Osteocyte (in vitro differentiated cells): ENCODE measurements around the gene SF1. TPM values are rescaled to one million over a fixed set of nuclear protein-coding genes. Genes with fewer than 3 reads are reported as not detected.

Source experiments
- DNase-seq: peaks from one replicate; pipeline ENCODE4 v3.0.0; 2021; ENCODE audit warnings: mixed read lengths; ENCODE audit not compliant: unreplicated experiment; ENCODE audit errors: extremely low spot score
- H3K27ac Mint-ChIP-seq: one replicate; pipeline ENCODE4 v1.8.0; 2021; ENCODE audit warnings: mild to moderate bottlenecking, mixed read lengths; ENCODE audit not compliant: unreplicated experiment
- H3K27me3 Mint-ChIP-seq: one replicate; pipeline ENCODE4 v1.8.0; 2021; ENCODE audit warnings: mixed read lengths; ENCODE audit not compliant: unreplicated experiment
- H3K36me3 Mint-ChIP-seq: one replicate; pipeline ENCODE4 v1.8.0; 2021; ENCODE audit warnings: mixed read lengths; ENCODE audit not compliant: unreplicated experiment
- H3K4me1 Mint-ChIP-seq: one replicate; pipeline ENCODE4 v1.8.0; 2021; ENCODE audit warnings: mixed read lengths; ENCODE audit not compliant: unreplicated experiment
- H3K4me3 Mint-ChIP-seq: one replicate; pipeline ENCODE4 v1.8.0; 2021; ENCODE audit warnings: mild to moderate bottlenecking, moderate library complexity, mixed read lengths; ENCODE audit not compliant: unreplicated experiment
- H3K9me3 Mint-ChIP-seq: one replicate; pipeline ENCODE4 v1.8.0; 2021; ENCODE audit warnings: mixed read lengths; ENCODE audit not compliant: unreplicated experiment
- CTCF ChIP-seq: fragments of 200-600 bp; sonication (generic); IDR thresholded peaks from 2 replicates; pipeline ENCODE4 v1.5.0; 2021; ENCODE audit warnings: antibody characterized with exemption, mild to moderate bottlenecking, moderate library complexity
- total RNA-seq: library from RNA; stranded (reverse); gene quantifications from 2 replicates; pipeline ENCODE4 v1.2.1, GENCODE V29; 2021

SF1 gene
- total RNA-seq, 1 donor from 2014 or later = 290 TPM

- Mint-ChIP-seq H3K9me3 (no peaks in the 10 kb centered on the region), H3K36me3 (peaks cover 3% of the 10 kb centered on the region), H3K4me3 (no peak overlapping the region), H3K27me3 (no peaks in the 10 kb centered on the region), H3K27ac (no peak overlapping the region), H3K4me1 (peaks cover 2% of the 10 kb centered on the region)
- no peak for TF ChIP-seq CTCF
- DNase-seq = no peak
Measured at GRCh38 chr11:64796047-64796756, 17.9 kb upstream of the SF1 start.

GRCh38 chr11:64794526-64794925, 16.2 kb upstream of the SF1 start:
- Mint-ChIP-seq H3K36me3 (peaks cover 5% of the 10 kb centered on the region), H3K27ac (no peak overlapping the region), H3K4me3 (no peak overlapping the region), H3K4me1 (peaks cover under 1% of the 10 kb centered on the region), H3K9me3 (no peaks in the 10 kb centered on the region), H3K27me3 (no peaks in the 10 kb centered on the region)
- TF ChIP-seq CTCF = no peak
- DNase-seq = no peak

- Mint-ChIP-seq H3K27me3 (no peaks in the 10 kb centered on the region), H3K27ac (no peak overlapping the region), H3K36me3 (peaks cover 3% of the 10 kb centered on the region), H3K4me3 (no peak overlapping the region), H3K4me1 (no peaks in the 10 kb centered on the region), H3K9me3 (no peaks in the 10 kb centered on the region)
- no peak for DNase-seq
- TF ChIP-seq CTCF = no peak
Measured at GRCh38 chr11:64793271-64794160, 15.2 kb upstream of the SF1 start.

- Mint-ChIP-seq H3K4me1 (no peaks in the 10 kb centered on the region), H3K4me3 (no peak overlapping the region), H3K36me3 (peaks cover 3% of the 10 kb centered on the region), H3K27ac (no peak overlapping the region), H3K9me3 (no peaks in the 10 kb centered on the region), H3K27me3 (no peaks in the 10 kb centered on the region)
- no peak for DNase-seq
- no peak for TF ChIP-seq CTCF
Measured at GRCh38 chr11:64792482-64792881, 14.1 kb upstream of the SF1 start.

- Mint-ChIP-seq H3K27me3 (no peaks in the 10 kb centered on the region), H3K4me3 (no peak overlapping the region), H3K36me3 (peaks cover 3% of the 10 kb centered on the region), H3K9me3 (no peaks in the 10 kb centered on the region), H3K4me1 (no peaks in the 10 kb centered on the region), H3K27ac (no peak overlapping the region)
- TF ChIP-seq CTCF = no peak
- no peak for DNase-seq
Measured at GRCh38 chr11:64791781-64792291, 13.5 kb upstream of the SF1 start.
